Upper lobe of right lung (tissue), 1 donor: Measurements from ENCODE around the gene KHDC4. TPM values are rescaled to one million over a fixed set of nuclear protein-coding genes. Genes with fewer than 3 reads are reported as not detected.

Source experiments
- ATAC-seq: fragments of 200-7000 bp; cut with Tn5 transposase; one replicate; pipeline ENCODE4 v1.9.1; 2020; ENCODE audit warnings: mild to moderate bottlenecking, moderate library complexity
- DNase-seq: peaks from one replicate; pipeline ENCODE4 v3.0.0-alpha.2; 2020
- H3K27ac ChIP-seq: fragments of 200-600 bp; one replicate; pipeline ENCODE4 v1.8.0; 2022
- H3K27me3 ChIP-seq: fragments of 200-600 bp; one replicate; pipeline ENCODE4 v1.8.0; 2022; ENCODE audit warnings: mild to moderate bottlenecking
- H3K36me3 ChIP-seq: fragments of 200-600 bp; one replicate; pipeline ENCODE4 v1.8.0; 2022
- H3K4me1 ChIP-seq: fragments of 200-600 bp; one replicate; pipeline ENCODE4 v1.8.0; 2022
- H3K4me3 ChIP-seq: fragments of 200-600 bp; one replicate; pipeline ENCODE4 v1.8.0; 2022; ENCODE audit warnings: mild to moderate bottlenecking
- H3K9me3 ChIP-seq: fragments of 200-600 bp; one replicate; pipeline ENCODE4 v1.8.0; 2022
- intact Hi-C: fragments of 100-400 bp; cut with DNase I; formaldehyde crosslinking; loops from one replicate; pipeline ENCODE4 v1.11.0; 2022
- total RNA-seq: library from RNA; stranded (reverse); fragmentation: NEBNext Ultra II Directional; extraction: Animal tissue kit (Norgen Biotek cat#: 25700); gene quantifications from one replicate; pipeline ENCODE4 v1.2.1, GENCODE V29; 2021
- TF ChIP-seq, protein P1 (sequence below): fragments of 200-600 bp; IDR thresholded peaks from one replicate; pipeline ENCODE4 v1.8.0; 2022; ENCODE audit warnings: antibody characterized with exemption
- donor health status: DM: no; HTN: yes; CAD: no; lungs with severe emphysema.

The KHDC4 gene
- total RNA-seq, 1 donor from 2014 or later, result 40.1 TPM

DNA sequence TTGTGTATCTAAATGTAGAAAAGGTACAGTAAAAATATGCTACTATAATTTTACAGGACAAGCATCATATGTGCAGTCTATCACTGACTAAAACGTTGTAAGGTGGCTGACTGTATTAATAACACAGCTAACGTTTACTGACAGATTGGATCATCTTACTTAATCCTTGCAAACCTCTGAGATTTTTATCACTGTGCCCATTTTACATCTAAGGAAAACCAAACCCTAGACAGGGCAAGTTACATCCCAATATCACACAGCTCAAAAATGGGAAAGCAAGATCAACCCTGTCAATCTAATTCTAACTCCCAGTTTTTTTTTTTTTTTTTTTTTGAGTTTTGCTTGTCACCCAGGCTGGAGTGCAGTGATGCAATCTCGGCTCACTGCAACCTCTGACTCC lies 15.6 kb downstream of the KHDC4 start:
- no peak overlapping the region for H3K4me3 ChIP-seq
- ATAC-seq (no peak), DNase-seq (no peak)
- no peak overlapping the region for H3K27ac ChIP-seq
- no peaks in the 10 kb centered on the region for H3K4me1 ChIP-seq
- H3K9me3 ChIP-seq, result no peaks in the 10 kb centered on the region
- H3K36me3 ChIP-seq, result peaks cover 100% of the 10 kb centered on the region
- intact Hi-C loops, result no loop called here
- TF ChIP-seq, protein P1, sequence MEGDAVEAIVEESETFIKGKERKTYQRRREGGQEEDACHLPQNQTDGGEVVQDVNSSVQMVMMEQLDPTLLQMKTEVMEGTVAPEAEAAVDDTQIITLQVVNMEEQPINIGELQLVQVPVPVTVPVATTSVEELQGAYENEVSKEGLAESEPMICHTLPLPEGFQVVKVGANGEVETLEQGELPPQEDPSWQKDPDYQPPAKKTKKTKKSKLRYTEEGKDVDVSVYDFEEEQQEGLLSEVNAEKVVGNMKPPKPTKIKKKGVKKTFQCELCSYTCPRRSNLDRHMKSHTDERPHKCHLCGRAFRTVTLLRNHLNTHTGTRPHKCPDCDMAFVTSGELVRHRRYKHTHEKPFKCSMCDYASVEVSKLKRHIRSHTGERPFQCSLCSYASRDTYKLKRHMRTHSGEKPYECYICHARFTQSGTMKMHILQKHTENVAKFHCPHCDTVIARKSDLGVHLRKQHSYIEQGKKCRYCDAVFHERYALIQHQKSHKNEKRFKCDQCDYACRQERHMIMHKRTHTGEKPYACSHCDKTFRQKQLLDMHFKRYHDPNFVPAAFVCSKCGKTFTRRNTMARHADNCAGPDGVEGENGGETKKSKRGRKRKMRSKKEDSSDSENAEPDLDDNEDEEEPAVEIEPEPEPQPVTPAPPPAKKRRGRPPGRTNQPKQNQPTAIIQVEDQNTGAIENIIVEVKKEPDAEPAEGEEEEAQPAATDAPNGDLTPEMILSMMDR, result no peak
- no peaks in the 10 kb centered on the region for H3K27me3 ChIP-seq

DNA sequence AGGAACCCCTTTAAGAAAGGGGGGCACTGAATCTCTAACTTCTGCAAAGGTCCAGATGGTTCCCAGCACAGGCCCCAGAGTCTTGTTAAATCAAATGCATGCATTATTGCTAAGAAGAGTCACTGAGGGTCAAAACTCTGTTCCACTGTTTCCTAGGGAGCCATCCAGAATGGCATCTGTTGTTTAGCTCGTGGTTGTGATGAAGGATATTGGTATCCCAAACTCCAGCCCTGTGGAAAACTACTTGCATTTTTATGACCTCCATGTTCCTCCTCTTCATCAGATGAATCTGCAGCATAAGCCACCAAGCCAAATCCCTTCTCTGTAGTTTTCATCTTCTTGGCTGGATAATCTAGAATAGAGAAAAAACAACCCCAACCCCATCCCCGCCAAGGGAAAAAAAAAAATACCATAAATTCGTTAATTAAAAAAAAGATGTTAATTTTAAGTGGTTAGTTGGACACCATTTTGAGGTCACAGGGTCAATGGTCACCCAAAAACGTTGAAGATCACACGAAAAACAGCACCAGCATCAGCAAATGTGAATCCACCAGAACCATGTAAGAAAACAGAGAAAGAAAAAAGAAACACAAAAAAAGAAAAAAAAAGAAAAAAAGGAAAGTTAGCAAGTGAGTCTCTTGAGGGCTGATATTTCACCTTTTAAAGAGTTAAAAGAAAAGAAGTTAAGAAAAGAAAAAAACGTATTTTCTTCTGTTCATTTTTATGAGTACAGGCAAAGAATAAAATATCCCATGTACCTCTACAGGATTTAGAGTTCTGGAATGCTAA lies 20.1 kb downstream of the KHDC4 start:
- no peak overlapping the region for H3K27ac ChIP-seq
- ATAC-seq, result no peak

DNA sequence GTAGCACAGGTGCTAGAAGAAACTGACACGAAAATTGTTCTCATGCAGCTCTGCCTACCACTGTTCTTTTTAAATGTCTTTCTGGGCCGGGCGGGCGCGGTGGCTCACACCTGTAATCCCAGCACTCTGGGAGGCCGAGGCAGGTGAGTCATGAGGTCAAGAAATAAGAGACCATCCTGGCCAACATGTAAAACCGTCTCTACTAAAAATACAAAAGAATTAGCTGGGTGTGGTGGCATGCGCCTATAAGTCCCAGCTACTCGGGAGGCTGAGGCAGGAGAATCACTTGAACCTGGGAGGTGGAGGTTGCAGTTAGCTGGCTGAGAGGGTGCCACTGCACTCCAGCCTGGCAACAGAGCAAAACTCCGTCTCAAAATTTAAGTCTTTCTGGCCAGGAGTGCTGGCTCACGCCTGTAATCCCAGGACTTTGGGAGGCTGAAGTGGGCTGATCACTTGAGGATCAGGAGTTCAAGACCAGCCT lies 22.1 kb downstream of the KHDC4 start:
- intact Hi-C loops, result no loop called here
- Histone ChIP-seq H3K27me3 (no peaks in the 10 kb centered on the region), H3K36me3 (peaks cover 80% of the 10 kb centered on the region), H3K4me3 (no peak overlapping the region), H3K27ac (peak overlapping the region; percentile 90), H3K9me3 (no peaks in the 10 kb centered on the region), H3K4me1 (peaks cover 22% of the 10 kb centered on the region)
- TF ChIP-seq, protein P1, result no peak
- DNase-seq (no peak), ATAC-seq (no peak)

More for the DNA sequence above, 20.1 kb downstream of the KHDC4 start:
- Histone ChIP-seq H3K36me3 (peaks cover 80% of the 10 kb centered on the region), H3K4me3 (no peak overlapping the region), H3K9me3 (no peaks in the 10 kb centered on the region), H3K4me1 (peaks cover 22% of the 10 kb centered on the region), H3K27me3 (no peaks in the 10 kb centered on the region)
- DNase-seq, result no peak
- intact Hi-C loops, result no loop called here
- TF ChIP-seq, protein P1, result no peak

DNA sequence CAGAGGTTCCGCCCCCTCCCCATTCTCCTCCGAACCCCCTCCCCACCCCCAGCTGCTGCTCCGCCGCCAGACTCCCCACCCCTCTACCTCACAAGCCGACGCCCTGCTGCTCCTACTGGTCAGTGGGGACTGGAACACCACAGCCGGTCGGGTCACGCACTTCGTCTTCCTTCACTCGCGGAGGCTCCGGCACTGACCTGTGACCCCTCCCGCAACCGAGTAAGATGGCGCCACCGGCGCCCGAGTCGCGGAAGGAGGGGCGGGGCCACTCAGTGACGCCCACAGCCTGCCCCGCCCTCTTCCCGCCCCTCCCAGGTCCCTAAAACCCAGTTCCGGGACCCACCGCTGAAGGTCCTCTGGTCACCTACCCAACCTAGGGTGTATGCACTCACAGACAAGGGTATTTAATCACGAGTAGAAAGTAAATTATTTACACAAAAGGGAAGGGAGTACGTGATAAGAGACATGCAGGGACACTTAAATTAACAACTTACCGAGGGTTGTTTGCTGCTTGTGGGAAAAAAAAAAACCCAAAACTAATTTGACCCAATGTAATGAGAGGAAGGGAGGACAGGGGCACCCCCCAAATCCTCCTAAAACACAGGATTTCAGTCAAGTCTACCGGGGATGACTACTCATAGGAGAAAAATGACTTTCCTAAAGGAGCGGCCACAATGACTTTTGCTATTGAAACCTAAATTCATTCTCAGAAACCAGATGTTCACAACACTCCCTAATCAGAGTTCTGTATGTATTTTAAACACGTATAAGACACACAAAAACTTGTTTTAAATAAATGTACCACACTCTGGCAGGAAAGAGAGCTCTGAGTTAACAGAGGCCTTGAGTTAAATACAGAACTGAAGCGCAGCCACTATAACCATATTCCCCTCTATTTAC lies 22.8 kb downstream of the KHDC4 start, which contains the start of gene RIT1:
RIT1 (minus strand) TSS at position 194 of the 900 bp plus-strand sequence. CDS start 588 bp downstream, outside the sequence.
- Histone ChIP-seq H3K9me3 (no peaks in the 10 kb centered on the region), H3K4me3 (peak within 1 kb of the TSS; percentile 88), H3K36me3 (peaks cover 80% of the 10 kb centered on the region), H3K27me3 (no peaks in the 10 kb centered on the region), H3K27ac (peak within 1 kb of the TSS; percentile 90), H3K4me1 (peaks cover 22% of the 10 kb centered on the region)
- intact Hi-C loops, result no loop called here
- ATAC-seq (peak; percentile 99), DNase-seq (peak; percentile 94)
- TF ChIP-seq, protein P1, result peak; percentile 12

DNA sequence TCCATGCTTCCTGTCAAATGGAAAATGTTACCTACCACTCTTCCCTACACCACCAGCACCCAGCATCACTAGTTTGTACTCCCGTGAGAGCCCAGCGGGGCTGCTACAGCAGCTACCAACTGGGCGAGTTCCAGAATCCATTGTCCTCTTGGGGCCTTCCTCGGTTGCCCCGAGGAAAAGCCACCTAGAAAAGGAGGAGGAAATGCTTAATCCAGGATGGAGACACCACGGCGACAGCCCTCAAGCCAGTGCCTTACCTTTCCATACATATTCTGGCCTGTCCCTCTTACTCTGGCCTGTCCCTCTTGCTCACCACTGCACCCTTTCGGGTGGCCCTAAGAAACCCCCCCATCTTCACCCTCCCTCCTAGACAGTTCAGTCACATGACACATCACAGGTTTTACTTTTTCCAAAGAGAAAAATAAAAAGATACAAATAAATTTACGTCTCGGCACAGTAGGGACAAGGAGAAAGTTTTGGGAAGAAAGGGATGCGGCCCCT lies 23.5 kb downstream of the KHDC4 start:
- ATAC-seq (peak; percentile 52), DNase-seq (no peak)
- TF ChIP-seq, protein P1, result no peak
- Histone ChIP-seq H3K36me3 (peaks cover 80% of the 10 kb centered on the region), H3K4me3 (peak overlapping the region; percentile 88), H3K4me1 (peaks cover 22% of the 10 kb centered on the region), H3K9me3 (no peaks in the 10 kb centered on the region), H3K27ac (peak overlapping the region; percentile 90), H3K27me3 (no peaks in the 10 kb centered on the region)
- intact Hi-C loops, result no loop called here
